C4-2B (cell line): Measurements from ENCODE around the gene ATF7IP.
"Not testable (repeated sequence)": the region's sequence is repeated elsewhere in the genome, so short reads cannot be mapped to it uniquely, and the experiment has no call there.

ENCODE experiments used
- H3K27ac ChIP-seq: fragments of 450-650 bp; 2 replicates; pipeline ENCODE4 v1.5.1; 2017
- CTCF ChIP-seq: fragments of 450-650 bp; conservative IDR thresholded peaks from 2 replicates; pipeline ENCODE4 v1.5.1; 2017; ENCODE audit warnings: mild to moderate bottlenecking
- ZFX ChIP-seq: fragments of 450-650 bp; IDR thresholded peaks from 2 replicates; pipeline ENCODE4 v1.6.1; 2017

The ATF7IP gene

GRCh38 chr12:14327711-14328110, 37.8 kb upstream of the ATF7IP start:
- TF ChIP-seq CTCF (no peak), ZFX (no peak)
- H3K27ac ChIP-seq = no peak overlapping the region

- TF ChIP-seq CTCF (no peak), ZFX (no peak)
- H3K27ac ChIP-seq = no peak overlapping the region
These were observed 33.0 kb upstream of the ATF7IP start for GRCh38 chr12:14332482-14332881.

GRCh38 chr12:14340371-14340770, 25.1 kb upstream of the ATF7IP start:
- TF ChIP-seq ZFX (no peak), CTCF (no peak)
- no peak overlapping the region for H3K27ac ChIP-seq

GRCh38 chr12:14351524-14351923, 14.0 kb upstream of the ATF7IP start:
- not testable (repeated sequence) for H3K27ac ChIP-seq

GRCh38 chr12:14352066-14352465, 13.4 kb upstream of the ATF7IP start:
- H3K27ac ChIP-seq = not testable (repeated sequence)

GRCh38 chr12:14354665-14355064, 10.8 kb upstream of the ATF7IP start:
- not testable (repeated sequence) for H3K27ac ChIP-seq

GRCh38 chr12:14356147-14356546, 9.3 kb upstream of the ATF7IP start:
- no peak overlapping the region for H3K27ac ChIP-seq
- TF ChIP-seq CTCF = no peak
- no peak for TF ChIP-seq ZFX

- no peak overlapping the region for H3K27ac ChIP-seq
- TF ChIP-seq CTCF (no peak), ZFX (no peak)
These were observed 8.0 kb upstream of the ATF7IP start for GRCh38 chr12:14357486-14357885.

GRCh38 chr12:14362352-14362751, 3.1 kb upstream of the ATF7IP start:
- TF ChIP-seq ZFX = no peak
- TF ChIP-seq CTCF = no peak
- H3K27ac ChIP-seq = no peak overlapping the region
